ENCODE results near the gene DOCK2. TPM values are rescaled to one million over a fixed set of nuclear protein-coding genes. Genes with fewer than 3 reads are reported as not detected.
"Not testable (repeated sequence)": the region's sequence is repeated elsewhere in the genome, so short reads cannot be mapped to it uniquely, and the experiment has no call there.

Gene DOCK2
- total and polyA plus RNA-seq, 2 donors (not counting 1 experiment from before 2014, with no cell fraction given) = 1.1 to 8.9 TPM

DNA sequence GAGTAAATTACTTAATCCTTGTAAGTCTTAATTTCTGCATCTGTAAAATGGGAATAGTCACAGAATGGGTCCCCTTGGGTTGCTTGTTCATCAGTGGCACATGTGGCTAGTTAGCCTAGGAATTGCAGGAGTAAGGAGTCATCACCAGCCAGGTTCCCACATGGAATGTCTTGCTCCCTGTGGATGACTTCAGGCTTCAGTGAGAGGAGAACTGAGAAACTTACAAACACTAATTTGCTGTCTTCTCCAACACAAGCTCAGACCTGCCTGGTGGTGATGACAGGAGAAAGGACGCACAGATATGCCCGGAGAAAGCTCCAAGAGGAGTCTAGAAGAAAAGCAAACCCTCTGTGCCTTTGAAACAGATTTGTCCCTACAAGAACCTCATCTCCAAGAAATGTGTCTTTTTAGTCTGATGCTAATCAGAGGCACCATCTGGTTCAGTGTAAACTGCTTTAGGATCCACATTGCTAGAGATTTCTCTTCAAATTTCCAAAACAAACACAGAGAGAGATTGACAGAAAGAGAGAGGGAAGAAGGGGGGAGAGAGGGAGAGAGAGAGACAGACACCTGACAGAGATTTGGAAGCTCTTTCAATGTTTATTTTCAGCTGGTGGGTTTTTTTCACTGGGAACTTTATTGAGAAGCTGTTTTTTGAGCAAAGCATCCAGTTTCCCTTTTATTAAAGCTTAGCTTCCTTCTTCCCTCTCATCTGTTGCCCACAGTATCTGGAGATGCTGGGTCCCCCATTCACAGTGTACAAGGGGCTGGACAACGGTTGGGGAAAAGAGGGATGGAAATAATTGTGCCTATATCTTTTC is 128.3 kb downstream of the DOCK2 start:
- Histone ChIP-seq H3K9me3 (ENCODE audit: control insufficient read depth, insufficient read depth, low read depth, low read length) (no peaks in the 10 kb centered on the region), H3K4me2 (ENCODE audit: extremely low read depth, insufficient read depth, low read length) (no peak overlapping the region), H4K20me1 (ENCODE audit: control insufficient read depth, extremely low read depth, insufficient read depth, low read length) (no peaks in the 10 kb centered on the region), H3K9ac (ENCODE audit: insufficient read depth, low read length) (no peak overlapping the region), H3K36me3 (ENCODE audit: control insufficient read depth, insufficient read depth, low read length) (no peaks in the 10 kb centered on the region), H3K4me1 (ENCODE audit: control insufficient read depth, extremely low read depth, insufficient read depth, low read length) (peaks cover 6% of the 10 kb centered on the region), H2AFZ (ENCODE audit: low read length) (no peak overlapping the region), H3K4me3 (replicated peaks in 1 of 4; ENCODE audit: control extremely low read depth in 1 of 4, insufficient read depth in 1 of 4, low read depth in 3 of 4, low read length in 4 of 4) (no peak overlapping the region), H3K79me2 (ENCODE audit: control insufficient read depth, insufficient read depth, low read length) (no peaks in the 10 kb centered on the region), H3K27me3 (ENCODE audit: control insufficient read depth, insufficient read depth, low read length) (no peaks in the 10 kb centered on the region), H3K27ac (ENCODE audit: insufficient read depth, low read length) (no peak overlapping the region)
- peak in 1 of 2 donors; percentile 75 for DNase-seq (ENCODE audit: low read depth in 2 of 2)
- TF ChIP-seq, protein P1, sequence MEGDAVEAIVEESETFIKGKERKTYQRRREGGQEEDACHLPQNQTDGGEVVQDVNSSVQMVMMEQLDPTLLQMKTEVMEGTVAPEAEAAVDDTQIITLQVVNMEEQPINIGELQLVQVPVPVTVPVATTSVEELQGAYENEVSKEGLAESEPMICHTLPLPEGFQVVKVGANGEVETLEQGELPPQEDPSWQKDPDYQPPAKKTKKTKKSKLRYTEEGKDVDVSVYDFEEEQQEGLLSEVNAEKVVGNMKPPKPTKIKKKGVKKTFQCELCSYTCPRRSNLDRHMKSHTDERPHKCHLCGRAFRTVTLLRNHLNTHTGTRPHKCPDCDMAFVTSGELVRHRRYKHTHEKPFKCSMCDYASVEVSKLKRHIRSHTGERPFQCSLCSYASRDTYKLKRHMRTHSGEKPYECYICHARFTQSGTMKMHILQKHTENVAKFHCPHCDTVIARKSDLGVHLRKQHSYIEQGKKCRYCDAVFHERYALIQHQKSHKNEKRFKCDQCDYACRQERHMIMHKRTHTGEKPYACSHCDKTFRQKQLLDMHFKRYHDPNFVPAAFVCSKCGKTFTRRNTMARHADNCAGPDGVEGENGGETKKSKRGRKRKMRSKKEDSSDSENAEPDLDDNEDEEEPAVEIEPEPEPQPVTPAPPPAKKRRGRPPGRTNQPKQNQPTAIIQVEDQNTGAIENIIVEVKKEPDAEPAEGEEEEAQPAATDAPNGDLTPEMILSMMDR (conservative IDR thresholded peaks at IDR 0.05 in 1 of 2, IDR thresholded peaks at IDR 0.05 in 1 of 2; ENCODE audit: low read depth in 1 of 2, low read length in 2 of 2) = no peak
- no peak for TF ChIP-seq EZH2 (IDR thresholded peaks at IDR 0.05; ENCODE audit: low read length, missing control alignments)

DNA sequence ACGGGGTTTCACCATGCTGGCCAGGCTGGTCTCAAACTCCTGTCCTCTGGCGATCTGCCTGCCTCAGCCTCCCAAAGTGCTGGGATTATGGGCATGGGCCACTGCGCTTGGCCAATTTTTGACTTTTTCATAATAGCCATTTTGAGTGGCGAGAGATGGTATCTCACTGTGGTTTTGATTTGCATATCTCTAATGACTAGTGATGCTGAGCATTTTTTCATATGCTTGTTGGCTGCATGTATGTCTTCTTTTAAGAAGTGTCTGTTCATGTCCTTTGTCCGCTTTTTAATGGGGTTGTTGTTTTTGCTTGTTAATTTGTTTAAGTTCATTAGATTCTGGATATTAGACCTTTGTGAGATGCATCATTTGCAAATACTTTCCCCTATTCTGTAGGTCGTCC is 129.9 kb downstream of the DOCK2 start:
- H3K36me3 ChIP-seq (ENCODE audit: control insufficient read depth, insufficient read depth, low read length) = not testable (repeated sequence)
- peak in 1 of 2 donors; percentile 37 for DNase-seq (ENCODE audit: low read depth in 2 of 2)

DNA sequence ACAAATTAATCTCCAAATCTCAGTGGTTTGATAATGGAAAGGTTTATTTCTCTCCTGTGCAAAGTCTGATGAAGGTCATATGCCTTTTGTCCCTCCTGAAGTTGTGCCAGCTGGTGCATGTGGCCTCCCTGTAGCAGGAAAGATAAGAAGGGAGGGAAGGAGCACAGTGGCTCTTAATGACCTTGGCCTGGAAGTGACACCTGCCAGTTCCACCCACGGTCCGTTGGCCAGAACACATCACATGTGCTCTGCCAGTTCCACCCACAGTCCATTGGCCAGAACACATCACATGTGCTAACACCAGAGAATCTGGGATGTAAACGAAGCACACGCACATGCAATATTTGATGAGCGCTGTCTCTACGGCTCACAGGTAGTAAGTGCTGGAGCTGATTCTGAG is 130.9 kb downstream of the DOCK2 start:
- Histone ChIP-seq H3K27ac (ENCODE audit: insufficient read depth, low read length) (no peak overlapping the region), H2AFZ (ENCODE audit: low read length) (no peak overlapping the region), H3K79me2 (ENCODE audit: control insufficient read depth, insufficient read depth, low read length) (no peaks in the 10 kb centered on the region), H3K4me2 (ENCODE audit: extremely low read depth, insufficient read depth, low read length) (no peak overlapping the region), H3K9me3 (ENCODE audit: control insufficient read depth, insufficient read depth, low read depth, low read length) (no peaks in the 10 kb centered on the region), H3K4me3 (replicated peaks in 1 of 4; ENCODE audit: control extremely low read depth in 1 of 4, insufficient read depth in 1 of 4, low read depth in 3 of 4, low read length in 4 of 4) (no peak overlapping the region), H3K36me3 (ENCODE audit: control insufficient read depth, insufficient read depth, low read length) (no peaks in the 10 kb centered on the region), H3K4me1 (ENCODE audit: control insufficient read depth, extremely low read depth, insufficient read depth, low read length) (peaks cover 4% of the 10 kb centered on the region), H4K20me1 (ENCODE audit: control insufficient read depth, extremely low read depth, insufficient read depth, low read length) (no peaks in the 10 kb centered on the region), H3K27me3 (ENCODE audit: control insufficient read depth, insufficient read depth, low read length) (no peaks in the 10 kb centered on the region), H3K9ac (ENCODE audit: insufficient read depth, low read length) (no peak overlapping the region)
- DNase-seq (ENCODE audit: low read depth in 2 of 2) = no peak
- no peak for TF ChIP-seq EZH2 (IDR thresholded peaks at IDR 0.05; ENCODE audit: low read length, missing control alignments)
- TF ChIP-seq, protein P1 (conservative IDR thresholded peaks at IDR 0.05 in 1 of 2, IDR thresholded peaks at IDR 0.05 in 1 of 2; ENCODE audit: low read depth in 1 of 2, low read length in 2 of 2) = no peak

More for the DNA sequence above, 129.9 kb downstream of the DOCK2 start:
- H3K4me2 ChIP-seq (ENCODE audit: extremely low read depth, insufficient read depth, low read length); H4K20me1 ChIP-seq (ENCODE audit: control insufficient read depth, extremely low read depth, insufficient read depth, low read length); H3K9ac ChIP-seq (ENCODE audit: insufficient read depth, low read length); H3K4me3 ChIP-seq (replicated peaks in 1 of 4; ENCODE audit: control extremely low read depth in 1 of 4, insufficient read depth in 1 of 4, low read depth in 3 of 4, low read length in 4 of 4); H3K27me3 ChIP-seq (ENCODE audit: control insufficient read depth, insufficient read depth, low read length); H3K79me2 ChIP-seq (ENCODE audit: control insufficient read depth, insufficient read depth, low read length); H3K9me3 ChIP-seq (ENCODE audit: control insufficient read depth, insufficient read depth, low read depth, low read length); H3K4me1 ChIP-seq (ENCODE audit: control insufficient read depth, extremely low read depth, insufficient read depth, low read length); H3K27ac ChIP-seq (ENCODE audit: insufficient read depth, low read length); H2AFZ ChIP-seq (ENCODE audit: low read length): not testable (repeated sequence)

Measured in fibroblast of lung (primary cell).